HG03520 (cell line): ENCODE results near the gene MILR1.
"Not testable (repeated sequence)": the region's sequence is repeated elsewhere in the genome, so short reads cannot be mapped to it uniquely, and the experiment has no call there.

Experiments
- ATAC-seq: cut with Tn5 transposase; IDR thresholded peaks from one replicate; pipeline ENCODE4 v1.9.1; 2021; ENCODE audit warnings: mild to moderate bottlenecking, moderate library complexity; ENCODE audit not compliant: unreplicated experiment

Gene MILR1, protein sequence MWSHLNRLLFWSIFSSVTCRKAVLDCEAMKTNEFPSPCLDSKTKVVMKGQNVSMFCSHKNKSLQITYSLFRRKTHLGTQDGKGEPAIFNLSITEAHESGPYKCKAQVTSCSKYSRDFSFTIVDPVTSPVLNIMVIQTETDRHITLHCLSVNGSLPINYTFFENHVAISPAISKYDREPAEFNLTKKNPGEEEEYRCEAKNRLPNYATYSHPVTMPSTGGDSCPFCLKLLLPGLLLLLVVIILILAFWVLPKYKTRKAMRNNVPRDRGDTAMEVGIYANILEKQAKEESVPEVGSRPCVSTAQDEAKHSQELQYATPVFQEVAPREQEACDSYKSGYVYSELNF

DNA sequence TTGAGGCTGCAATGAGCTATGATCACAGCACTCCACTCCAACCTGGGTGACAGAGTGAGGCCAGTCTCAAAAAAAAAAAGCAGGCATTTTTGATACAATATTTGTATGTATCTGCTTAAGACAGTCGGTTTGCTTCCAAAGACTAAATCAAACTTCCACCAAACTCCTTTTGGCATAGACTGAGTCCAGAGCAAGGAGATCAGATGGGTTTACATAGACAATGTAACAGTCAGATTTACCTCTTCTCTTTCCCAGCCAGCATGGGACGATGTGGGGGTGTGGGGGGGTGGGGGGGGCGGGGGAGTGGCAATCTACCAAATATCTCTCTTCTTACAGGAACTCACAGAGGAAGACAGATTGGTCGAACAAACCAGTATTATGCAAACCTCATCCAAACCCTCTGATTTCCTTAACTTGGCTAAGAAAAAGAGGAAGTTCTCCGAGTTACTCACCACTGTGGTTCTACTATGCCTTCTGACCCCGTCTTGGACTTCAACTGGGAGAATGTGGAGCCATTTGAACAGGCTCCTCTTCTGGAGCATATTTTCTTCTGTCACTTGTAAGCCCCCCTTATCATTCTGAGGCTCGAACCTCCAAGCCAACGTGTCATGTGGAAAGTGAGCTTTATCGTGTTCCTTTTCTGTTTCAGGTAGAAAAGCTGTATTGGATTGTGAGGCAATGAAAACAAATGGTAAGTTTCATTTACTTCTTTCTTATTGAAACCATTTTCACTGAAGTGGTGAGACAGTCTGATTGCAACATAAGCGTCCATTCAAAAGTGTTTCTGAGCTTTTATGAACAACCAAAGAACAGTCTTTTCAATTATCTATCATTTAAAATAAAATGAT, at the start of gene MILR1:
MILR1 (plus strand) TSS at position 451 of the 848 bp plus-strand sequence; CDS start at position 505, 54 bp downstream.
- no peak for ATAC-seq

DNA sequence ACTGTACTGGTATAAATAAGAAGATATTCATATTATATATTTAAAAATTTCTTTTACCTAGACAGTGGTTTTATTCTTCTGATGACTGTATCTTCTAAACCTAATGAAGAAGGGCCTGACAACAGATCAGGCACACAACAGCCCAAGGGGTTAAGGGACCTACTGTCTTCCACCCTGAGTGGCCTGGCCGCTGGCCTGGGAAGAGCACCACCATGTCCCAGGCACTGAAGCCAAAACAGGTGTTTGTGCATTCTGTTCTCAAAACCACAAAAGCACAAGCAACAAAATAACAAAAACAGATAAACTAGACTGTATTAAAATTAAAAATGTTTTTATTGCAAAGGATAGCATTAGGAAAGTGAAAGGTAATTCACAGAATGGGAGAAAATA, 49.2 kb upstream of the MILR1 start:
- no peak for ATAC-seq

DNA sequence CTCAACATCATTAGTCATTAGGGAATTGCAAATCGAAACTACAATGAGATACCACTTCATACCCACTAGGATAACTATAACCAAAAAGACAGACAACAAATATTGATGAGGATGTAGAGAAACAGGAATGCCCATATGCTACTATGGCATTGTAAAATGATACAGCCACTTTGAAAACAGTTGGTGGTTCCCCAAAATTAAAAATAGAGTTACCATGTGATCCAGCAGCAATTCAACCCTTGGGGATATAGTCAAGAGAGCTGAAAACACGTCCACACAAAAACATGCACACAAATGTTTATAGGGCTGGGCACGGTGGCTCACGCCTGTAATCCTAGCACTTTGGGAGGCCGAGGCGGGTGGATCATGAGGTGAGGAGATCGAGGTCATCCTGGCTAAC, 48.3 kb upstream of the MILR1 start:
- ATAC-seq: no peak

DNA sequence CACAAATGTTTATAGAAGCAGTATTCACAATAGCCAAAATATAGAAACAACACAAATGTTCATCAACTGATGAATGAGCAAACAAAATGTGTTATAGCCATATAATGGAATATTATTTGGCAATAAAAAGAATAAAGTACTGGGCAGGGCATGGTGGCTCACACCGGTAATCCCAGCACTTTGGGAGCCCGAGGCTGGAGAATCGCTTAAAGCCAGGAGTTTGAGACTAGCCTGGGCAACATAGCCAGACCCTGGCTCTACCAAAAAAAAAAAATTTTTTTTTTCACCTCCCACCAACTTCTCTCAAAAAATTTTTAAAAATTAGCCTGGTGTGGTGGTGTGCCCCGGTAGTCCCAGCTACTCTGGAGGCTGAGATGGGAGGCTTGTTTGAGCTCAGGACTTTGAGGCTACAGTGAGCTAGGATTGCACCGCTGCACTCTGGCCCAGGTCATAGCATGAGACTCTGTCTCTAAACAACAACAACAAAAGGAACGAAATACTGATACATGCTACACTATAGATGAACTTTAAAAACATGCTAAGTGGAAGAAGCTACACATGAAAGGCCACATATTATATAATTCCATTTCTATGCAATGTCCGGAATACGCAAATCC, 47.6 kb upstream of the MILR1 start:
- ATAC-seq: no peak

DNA sequence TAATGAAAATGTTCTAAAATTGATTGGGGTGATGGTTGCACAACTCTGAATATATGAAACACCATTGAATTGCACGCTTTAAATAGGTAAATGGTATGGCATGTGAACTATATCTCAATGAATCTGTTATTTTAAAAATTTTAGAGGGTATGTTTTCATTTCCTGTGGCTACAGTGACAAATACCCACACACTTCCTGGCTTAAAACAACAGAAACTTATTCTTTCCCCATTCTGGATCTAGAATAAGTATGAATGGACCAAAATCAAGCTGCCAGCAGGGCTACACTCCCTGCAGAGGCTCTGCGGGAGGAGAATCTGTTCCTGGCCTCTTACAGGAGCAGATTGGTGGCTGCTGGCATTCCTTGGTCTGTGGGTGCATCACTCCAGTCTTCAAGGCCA, 47.0 kb upstream of the MILR1 start:
- no peak for ATAC-seq

DNA sequence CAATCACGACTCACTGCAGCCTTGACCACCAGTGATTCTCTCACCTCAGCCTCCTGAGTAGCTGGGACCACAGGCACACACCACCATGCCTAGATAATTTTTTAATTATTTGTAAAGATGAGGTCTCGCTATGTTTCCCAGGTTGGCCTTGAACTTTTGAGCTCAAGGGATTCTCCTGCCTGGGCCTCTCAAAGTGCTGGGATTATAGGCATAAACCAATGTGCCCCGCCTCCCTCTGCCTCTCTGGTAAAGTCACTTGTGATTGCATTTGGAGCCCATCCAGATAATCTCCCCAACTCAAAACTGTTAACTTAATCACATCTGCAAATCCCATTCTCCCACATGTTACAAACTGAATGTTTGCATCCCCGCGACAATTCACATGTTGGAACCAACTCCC, 46.4 kb upstream of the MILR1 start:
- ATAC-seq: no peak

DNA sequence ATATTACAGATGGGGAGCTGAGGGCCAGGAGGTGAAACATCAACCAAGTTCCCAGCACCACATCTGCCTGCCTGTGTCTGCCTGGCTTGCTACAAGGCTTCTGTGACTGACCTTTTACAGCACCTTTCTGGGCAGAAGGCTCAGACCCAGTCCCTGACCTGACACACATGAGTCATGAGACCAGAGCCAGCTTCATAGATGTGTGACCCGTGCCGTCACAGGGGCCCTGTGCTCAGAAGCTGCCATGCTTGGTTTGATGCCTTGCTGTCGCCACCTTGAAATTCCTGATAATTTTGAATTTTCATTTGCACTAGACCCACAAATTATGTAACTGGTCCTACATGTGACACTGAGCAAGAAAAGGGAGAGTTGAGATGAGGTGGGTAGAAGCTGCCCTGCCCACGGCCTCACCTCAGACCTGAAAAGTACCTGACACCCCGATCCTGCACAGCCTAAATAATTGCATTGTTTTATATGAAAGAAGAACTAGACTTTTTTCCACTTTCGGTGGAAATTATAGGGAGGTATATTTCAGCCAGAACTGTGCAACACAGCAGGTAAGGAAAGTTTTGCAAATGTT, 44.9 kb upstream of the MILR1 start:
- no peak for ATAC-seq

DNA sequence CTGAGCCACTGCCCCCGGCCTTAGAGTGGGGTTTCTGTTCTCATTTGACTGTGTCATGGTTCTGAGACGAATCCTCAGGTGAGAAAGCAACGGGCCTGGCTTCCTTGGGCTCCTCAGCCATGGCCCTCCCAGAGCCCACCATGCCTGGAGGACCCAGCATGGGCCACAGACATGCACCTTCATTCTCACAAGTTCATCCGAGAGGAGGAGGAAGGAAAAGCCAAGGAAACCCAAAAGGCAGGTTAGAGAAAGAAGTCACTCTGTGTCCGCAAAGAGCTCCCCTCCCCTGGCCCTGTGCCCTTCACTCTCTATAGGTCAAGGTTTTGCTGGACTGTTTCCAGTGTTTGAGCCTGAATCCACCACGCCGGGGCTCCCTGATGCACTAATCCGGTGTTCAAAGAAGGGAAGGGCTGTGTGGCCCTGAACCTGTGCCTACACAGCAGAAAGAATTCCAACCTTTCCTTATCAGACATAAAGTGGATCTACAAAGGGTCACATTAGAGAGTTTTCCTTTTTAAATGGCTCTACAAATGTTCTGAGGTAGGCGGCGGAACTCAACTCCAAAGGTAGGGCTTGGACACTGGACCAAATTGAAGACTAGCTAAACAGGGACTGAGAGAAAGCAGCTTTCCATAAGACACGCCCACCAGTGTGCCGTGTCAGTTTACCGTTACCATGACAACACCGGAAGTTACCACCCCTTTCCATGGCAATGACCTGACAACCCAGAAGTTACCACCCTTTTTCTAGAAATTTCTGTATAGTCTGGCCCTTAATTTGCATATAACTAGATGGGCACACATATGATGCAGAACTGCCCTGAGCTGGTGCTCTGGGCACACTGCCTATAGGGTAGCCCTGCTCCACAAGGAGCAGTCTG, 42.4 kb upstream of the MILR1 start:
- ATAC-seq: no peak

DNA sequence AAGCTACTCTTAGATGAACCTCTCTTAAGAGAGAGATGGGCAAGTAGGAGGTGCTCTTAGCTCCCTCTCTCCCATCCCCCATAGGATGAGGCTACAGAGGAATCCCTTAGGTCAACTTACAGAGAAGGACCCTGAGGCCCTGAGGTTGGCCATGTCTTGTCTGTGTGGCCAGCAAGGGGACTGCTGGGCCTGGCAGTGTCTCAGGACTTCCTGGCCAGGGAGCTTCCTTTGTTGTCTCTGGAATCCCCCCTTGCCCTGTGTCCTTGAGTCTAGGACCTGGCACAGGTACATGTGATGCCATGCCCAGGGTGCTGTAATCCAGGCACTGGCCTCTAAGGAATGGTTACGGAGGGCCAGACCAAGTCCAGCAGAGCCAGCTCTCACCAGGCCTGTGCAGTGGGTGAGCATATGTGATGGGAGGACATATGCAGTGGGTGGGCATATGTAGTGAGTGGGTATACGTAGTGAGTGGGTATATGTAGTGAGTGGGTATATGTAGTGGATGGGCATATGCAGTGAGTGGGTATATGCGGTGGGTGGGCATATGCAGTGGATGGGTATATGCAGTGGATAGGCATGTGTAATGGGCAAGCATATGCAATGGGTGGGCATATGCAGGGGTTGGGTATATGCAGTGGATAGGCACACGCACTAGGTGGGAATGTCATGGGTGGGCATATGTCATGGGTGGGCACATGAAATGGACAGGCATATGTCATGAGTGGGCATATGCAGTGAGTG, 38.0 kb upstream of the MILR1 start:
- no peak for ATAC-seq

DNA sequence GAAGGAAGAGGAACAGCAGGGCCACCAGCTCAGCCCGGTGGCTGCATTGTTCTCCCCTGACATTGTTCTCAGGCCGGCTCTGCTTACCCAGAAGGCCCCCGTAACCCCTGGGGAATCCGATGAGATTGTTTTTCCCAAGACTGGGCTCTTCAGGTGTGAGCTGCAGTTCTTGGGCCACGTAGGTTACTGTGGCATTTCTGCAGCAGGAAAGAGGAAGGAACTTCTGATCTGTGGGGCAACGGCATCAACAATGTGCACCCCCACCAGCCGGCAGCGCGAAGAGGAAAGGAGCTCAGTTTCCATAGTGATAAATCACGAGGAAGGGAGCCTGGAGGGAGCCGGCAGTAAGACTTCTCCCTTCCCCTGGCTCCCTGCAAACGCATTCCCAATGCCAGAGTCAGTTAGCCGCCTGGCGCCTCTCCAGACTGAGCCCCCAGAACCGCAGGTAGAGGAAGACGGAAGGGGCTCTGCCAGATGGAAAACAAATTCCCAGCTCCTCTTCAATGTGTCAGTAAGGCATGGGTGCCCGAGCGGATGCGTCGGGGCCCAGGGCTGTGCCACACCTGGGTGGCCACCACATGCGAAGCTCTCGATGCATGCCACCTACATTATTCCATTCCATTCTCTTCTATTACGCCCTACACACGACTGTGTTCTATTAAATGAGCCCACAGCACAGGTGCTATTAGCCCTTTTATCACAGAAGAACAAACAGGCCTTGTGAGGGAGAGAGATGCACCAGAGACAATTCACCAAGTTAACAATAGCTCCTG, 36.7 kb upstream of the MILR1 start:
- no peak for ATAC-seq

DNA sequence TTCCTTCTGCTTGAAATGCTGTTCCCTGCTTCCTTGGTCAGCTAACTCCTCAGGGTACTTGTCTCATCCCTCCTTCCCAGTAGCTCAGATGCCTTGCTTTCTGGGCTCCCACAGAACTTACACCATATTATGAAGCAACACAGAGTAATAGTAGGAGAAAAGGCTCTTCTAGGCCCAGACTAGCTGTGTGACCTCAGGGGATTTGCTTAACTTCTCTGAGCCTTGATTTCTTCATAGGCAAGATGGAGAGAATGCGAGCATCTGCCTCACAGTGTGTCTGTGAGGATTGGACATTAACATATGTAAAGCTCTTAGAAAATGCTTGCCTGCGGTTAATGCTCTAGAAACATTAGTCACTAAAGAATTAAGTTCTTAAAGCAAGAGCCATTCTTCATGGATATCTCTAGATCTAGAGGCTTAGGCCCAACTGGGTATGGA, 36.0 kb upstream of the MILR1 start:
- ATAC-seq: no peak

DNA sequence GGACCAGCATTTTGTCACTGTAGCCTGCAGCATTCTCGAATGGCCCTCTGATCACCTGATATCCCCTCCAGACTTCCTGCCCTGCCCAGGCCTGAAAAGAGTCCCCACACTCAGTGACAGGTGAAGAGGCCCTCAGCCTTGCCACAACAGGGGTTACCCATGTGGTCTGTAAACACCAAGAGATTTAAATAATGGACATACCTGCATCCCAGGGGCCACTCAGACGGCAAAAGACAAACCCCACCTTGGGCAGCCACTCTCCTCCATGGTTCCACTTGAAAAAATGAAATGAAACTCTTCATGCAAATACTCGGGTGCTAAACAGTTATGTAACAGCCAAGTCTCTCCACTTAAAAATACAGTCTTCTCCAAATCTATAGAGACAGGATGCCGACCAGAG, 35.4 kb upstream of the MILR1 start:
- no peak for ATAC-seq

DNA sequence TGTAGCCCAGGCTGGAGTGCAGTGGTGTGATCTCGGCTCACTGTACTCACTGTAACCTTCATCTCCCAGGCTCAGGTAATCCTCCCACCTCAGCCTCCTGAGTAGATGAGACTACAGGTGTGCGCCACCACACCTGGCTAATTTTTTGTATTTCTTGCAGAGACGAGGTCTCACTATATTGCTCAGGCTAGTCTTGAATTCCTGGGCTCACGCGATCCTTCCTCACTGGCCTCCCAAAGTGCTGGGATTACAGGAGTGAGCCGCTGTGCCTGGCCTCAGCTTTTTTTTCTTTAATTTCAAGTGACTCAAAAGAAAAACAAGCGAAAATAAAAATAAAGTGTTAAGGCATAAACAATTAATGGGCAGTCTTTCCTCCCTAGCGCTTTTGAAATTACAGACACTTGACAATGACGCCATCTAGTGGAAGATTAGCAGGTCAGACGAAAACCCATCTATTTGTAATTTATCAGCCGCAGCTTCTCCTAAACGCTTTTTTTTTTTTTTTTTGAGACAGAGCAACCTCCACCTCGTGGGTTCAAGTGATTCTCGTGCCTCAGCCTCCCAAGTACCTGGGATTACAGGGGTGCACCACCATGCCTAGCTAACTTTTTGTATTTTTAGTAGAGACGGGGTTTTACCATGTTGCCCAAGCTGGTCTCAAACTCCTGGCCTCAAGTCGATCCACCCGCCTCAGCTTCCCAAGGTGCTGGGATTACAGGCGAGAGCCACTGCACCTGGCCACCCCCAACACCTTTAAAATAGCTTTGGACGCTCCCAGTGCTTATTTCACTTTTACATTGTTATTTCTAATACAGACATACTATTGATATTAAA, 30.2 kb upstream of the MILR1 start:
- ATAC-seq: no peak

DNA sequence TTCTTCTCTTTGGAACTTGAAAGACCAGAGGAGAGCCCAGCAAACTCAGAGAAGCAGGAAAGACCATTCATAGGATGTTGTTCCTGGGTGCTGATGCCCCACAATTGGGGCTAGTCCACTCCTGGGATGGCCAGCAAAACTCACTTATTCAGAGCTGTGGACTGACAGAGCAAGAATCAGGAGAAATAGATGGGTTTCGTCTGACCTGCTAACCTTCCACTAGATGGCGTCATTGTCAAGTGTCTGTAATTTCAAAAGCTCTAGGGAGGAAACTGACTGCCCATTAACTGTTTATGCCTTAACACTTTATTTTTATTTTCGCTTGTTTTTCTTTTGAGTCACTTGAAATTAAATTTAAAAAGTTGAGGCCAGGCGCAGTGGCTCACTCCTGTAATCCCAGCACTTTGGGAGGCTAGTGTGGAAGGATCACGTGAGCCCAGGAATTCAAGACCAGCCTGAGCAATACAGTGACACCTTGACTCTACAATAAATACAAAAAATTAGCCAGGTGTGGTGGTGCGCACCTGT, 28.7 kb upstream of the MILR1 start:
- ATAC-seq: no peak

DNA sequence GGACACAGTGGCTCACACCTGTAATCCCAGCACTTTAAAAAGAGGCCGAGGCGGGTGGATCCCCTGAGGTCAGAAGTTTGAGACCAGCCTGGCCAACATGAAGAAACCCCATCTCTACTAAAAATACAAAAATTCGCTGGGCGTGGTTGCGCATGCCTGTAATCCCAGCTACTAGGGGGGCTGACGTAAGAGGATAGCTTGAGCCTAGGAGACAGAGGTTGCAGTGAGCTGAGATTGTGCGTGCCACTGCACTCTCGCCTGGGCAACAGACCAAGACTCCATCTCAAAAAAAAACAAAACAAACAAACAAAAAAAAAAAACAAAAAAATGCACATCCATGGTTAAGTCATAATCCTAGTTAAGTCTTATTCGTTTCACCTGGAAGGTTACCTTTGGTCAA, 26.8 kb upstream of the MILR1 start:
- not testable (repeated sequence) for ATAC-seq

DNA sequence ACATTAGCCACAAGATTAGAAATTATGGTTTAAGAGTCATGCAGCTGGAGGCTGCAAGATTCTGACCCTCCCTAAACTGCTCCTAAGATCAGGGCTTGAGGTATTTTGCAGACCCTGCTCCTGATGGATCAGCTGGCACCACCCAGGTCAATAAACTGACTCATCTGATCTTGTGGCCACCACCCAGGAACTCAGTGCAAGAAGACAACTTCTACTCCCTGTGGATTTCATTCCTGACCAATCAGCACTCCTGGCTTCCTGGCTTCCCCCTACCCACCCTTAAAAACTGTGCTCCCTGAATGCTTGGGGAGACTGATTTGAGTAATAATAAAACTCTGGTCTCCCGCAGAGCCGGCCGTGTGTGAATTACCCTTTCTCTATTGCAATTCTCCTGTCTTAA, 25.0 kb upstream of the MILR1 start:
- no peak for ATAC-seq

DNA sequence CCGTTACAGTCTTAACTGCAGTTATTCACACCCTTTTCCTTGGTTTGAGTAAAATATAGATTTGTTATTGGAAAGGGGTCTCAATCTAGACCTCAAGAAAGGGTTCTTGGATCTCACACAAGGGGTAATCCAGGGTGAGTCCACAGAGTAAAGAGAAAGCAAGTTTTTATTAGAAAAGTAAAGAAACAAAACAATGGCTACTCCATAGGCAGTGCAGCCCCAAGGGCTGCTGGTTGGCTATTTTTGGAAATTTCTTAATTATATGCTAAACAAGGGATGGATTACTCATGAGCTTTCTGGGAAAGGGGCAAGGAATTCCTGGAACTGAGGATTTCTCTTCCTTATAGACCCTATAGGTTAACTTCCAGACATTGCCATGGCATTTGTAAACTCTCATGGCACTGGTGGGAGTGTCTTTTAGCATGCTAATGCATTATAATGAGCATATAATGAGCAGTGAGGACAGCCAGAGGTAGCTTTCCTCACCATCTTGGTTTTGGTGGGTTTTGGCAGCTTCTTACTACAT, 24.5 kb upstream of the MILR1 start:
- ATAC-seq: no peak

DNA sequence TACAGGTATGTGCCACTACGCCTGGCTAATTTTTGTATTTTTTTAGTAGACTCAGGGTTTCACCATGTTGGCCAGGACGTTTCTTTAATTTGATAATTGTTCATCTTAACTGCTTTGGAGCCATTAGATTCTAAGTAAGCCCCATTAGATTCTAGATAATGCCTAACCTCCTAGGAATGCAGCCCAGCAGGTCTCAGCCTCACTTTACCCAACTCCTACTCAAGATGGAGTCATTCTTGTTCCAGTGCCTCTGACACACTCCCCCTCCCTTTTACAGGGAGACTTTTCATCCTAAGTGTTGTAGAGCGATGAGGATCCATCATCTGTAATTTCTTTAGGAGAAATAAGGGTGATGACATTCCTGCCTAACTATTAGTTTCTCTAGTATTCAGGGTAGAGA, 23.7 kb upstream of the MILR1 start:
- no peak for ATAC-seq
